HEK293T (cell line): ENCODE data around the gene PRDM9.

Source experiments
- ARNT ChIP-seq: fragments of 450-650 bp; IDR thresholded peaks from 2 replicates; pipeline ENCODE4 v1.6.1; 2017; ENCODE audit warnings: mild to moderate bottlenecking
- BHLHE40 ChIP-seq: fragments of 450-650 bp; IDR thresholded peaks from 2 replicates; pipeline ENCODE4 v1.6.1; 2016; ENCODE audit warnings: mild to moderate bottlenecking, moderate library complexity, borderline replicate concordance
- CTBP1 ChIP-seq: fragments of 450-650 bp; IDR thresholded peaks from 2 replicates; pipeline ENCODE4 v1.6.1; 2016; ENCODE audit warnings: borderline replicate concordance
- ELF4 ChIP-seq: fragments of 450-650 bp; IDR thresholded peaks from 2 replicates; pipeline ENCODE4 v1.6.1; 2017; ENCODE audit warnings: antibody characterized with exemption
- FOXA1 ChIP-seq: fragments of 450-650 bp; IDR thresholded peaks from 2 replicates; pipeline ENCODE4 v1.6.1; 2016; ENCODE audit warnings: mild to moderate bottlenecking
- FOXK2 ChIP-seq: fragments of 450-650 bp; IDR thresholded peaks from 2 replicates; pipeline ENCODE4 v1.6.1; 2016; ENCODE audit warnings: mild to moderate bottlenecking
- FOXM1 ChIP-seq: fragments of 450-650 bp; IDR thresholded peaks from 2 replicates; pipeline ENCODE4 v1.6.1; 2017; ENCODE audit warnings: mild to moderate bottlenecking, borderline replicate concordance
- HDGF ChIP-seq: fragments of 450-650 bp; IDR thresholded peaks from 2 replicates; pipeline ENCODE4 v1.6.1; 2017; ENCODE audit warnings: antibody characterized with exemption, borderline replicate concordance
- L3MBTL2 ChIP-seq: fragments of 450-650 bp; conservative IDR thresholded peaks from 2 replicates; pipeline ENCODE4 v1.6.1; 2016; ENCODE audit warnings: mild to moderate bottlenecking
- NFRKB ChIP-seq: fragments of 450-650 bp; IDR thresholded peaks from 2 replicates; pipeline ENCODE4 v1.6.1; 2016; ENCODE audit warnings: mild to moderate bottlenecking, moderate library complexity
- PKNOX1 ChIP-seq: fragments of 450-650 bp; IDR thresholded peaks from 2 replicates; pipeline ENCODE4 v1.6.1; 2016
- SP1 ChIP-seq: fragments of 450-650 bp; IDR thresholded peaks from 2 replicates; pipeline ENCODE4 v1.6.1; 2017
- SUZ12 ChIP-seq: fragments of 450-650 bp; IDR thresholded peaks from 2 replicates; pipeline ENCODE4 v1.6.1; 2016; ENCODE audit warnings: mild to moderate bottlenecking
- TARDBP ChIP-seq: fragments of 450-650 bp; IDR thresholded peaks from 2 replicates; pipeline ENCODE4 v1.6.1; 2016

GRCh38 chr5:23461576-23461975 lies 45.8 kb upstream of the PRDM9 start:
- TF ChIP-seq FOXA1: no peak
- TF ChIP-seq ARNT: no peak
- TF ChIP-seq SP1: no peak
- TF ChIP-seq HDGF: no peak
- no peak for TF ChIP-seq PKNOX1
- TF ChIP-seq TARDBP: no peak
- no peak for TF ChIP-seq BHLHE40
- no peak for TF ChIP-seq SUZ12
- TF ChIP-seq ELF4: no peak
- no peak for TF ChIP-seq FOXM1
- TF ChIP-seq FOXK2: no peak
- TF ChIP-seq L3MBTL2: no peak
- TF ChIP-seq NFRKB: no peak
- no peak for TF ChIP-seq CTBP1
